ENCODE results near the gene CCDC126.
"Not testable (repeated sequence)": the region's sequence is repeated elsewhere in the genome, so short reads cannot be mapped to it uniquely, and the experiment has no call there.

Gene CCDC126, protein sequence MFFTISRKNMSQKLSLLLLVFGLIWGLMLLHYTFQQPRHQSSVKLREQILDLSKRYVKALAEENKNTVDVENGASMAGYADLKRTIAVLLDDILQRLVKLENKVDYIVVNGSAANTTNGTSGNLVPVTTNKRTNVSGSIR

DNA sequence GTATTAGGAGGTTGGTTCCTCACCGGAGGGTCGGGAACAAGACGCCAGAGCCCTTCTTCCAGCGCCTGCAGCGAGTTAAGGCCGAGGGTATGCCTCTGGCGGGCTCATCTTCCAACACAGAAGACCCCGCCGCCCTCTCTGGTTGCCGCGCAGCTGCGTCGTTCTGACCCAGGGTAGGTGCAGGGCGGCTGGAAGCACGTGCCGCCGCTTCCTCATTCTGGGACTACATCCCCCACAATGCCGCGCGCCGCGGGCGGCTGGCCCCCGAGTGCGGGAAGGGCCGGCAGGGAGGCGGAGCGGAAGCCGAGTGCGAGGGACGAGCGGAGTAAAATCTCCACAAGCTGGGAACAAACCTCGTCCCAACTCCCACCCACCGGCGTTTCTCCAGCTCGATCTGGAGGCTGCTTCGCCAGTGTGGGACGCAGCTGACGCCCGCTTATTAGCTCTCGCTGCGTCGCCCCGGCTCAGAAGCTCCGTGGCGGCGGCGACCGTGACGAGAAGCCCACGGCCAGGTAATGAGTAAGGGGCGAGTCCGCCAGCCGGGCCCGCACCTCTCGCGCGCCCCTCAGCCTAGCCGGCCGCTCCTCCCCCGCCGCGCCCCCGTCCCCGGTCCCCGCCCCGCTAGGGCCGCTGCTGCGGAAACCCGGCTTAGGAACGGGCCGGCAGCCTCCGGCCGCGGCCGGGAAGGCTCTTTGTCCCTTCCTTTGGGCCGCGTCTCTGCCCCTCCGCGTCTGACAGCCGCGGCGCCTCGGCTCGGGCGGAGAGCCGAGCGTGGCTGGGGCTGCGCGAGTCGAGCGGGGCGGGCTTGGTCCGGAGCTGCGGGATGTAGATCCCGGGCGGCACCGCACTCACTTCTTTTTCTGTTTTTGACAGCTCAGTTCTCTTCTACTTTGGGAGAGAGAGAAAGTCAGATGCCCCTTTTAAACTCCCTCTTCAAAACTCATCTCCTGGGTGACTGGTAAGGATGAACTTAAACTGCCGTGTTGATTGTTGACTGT is at the start of gene CCDC126:
TSS of gene CCDC126 (plus strand) at position 289 of the 998 bp plus-strand sequence. CDS start 13,934 bp downstream, outside the sequence.
- TF ChIP-seq JUND (IDR thresholded peaks at IDR 0.05; ENCODE audit: low read depth), result no peak
- DNase-seq (ENCODE audit: low read depth in 1 of 2, low spot score in 1 of 2), result peak; percentile 94 to 96
- in situ Hi-C loops (cut with HindIII; ENCODE audit: low pct_unique_long_range_greater_than_20kb, low sequenced_read_pairs), result no loop called here

DNA sequence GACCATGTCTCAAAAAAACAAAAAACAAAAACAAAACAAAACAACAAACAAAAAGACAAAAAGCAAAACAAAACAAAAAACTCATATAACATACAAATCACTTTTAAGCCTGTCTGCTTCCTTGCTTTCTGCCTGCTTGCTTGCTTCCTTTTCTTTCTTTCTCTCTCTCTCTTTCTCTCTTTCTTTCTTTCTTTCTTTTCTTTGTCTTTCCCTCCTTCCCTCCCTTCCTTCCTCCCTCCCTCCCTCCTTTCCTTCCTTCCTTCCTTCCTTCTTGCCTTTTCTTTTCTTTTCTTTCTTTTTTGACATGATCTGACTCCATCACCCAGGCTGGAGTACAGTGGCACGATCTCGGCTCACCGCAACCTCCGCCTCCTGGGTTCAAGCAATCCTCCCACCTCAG is 49.5 kb upstream of the CCDC126 start:
- in situ Hi-C loops (cut with HindIII; ENCODE audit: low pct_unique_long_range_greater_than_20kb, low sequenced_read_pairs), result no loop called here
- no peak for TF ChIP-seq JUND (IDR thresholded peaks at IDR 0.05; ENCODE audit: low read depth)
- DNase-seq (ENCODE audit: low read depth in 1 of 2, low spot score in 1 of 2), result no peak

DNA sequence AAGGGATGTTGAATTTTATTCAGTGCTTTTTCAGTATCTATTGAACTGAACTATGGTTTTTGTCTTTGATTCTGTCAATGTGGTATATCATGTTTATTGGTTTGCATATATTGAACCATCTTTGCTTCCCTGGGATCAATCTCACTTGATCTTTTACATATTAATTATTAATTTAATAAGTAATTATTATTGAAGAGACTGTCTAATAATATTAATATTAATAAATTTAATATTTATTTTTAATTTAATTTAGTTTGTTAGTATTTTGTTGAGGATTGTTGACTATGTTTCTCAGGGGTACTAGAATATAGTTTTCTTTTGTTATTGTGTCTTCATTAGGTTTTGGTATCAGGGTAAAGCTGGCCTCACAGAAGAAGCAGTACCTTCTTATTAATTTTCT is 38.9 kb upstream of the CCDC126 start:
- in situ Hi-C loops (cut with HindIII; ENCODE audit: low pct_unique_long_range_greater_than_20kb, low sequenced_read_pairs), result no loop called here
- DNase-seq (ENCODE audit: low read depth in 1 of 2, low spot score in 1 of 2), result no peak
- no peak for TF ChIP-seq JUND (IDR thresholded peaks at IDR 0.05; ENCODE audit: low read depth)

DNA sequence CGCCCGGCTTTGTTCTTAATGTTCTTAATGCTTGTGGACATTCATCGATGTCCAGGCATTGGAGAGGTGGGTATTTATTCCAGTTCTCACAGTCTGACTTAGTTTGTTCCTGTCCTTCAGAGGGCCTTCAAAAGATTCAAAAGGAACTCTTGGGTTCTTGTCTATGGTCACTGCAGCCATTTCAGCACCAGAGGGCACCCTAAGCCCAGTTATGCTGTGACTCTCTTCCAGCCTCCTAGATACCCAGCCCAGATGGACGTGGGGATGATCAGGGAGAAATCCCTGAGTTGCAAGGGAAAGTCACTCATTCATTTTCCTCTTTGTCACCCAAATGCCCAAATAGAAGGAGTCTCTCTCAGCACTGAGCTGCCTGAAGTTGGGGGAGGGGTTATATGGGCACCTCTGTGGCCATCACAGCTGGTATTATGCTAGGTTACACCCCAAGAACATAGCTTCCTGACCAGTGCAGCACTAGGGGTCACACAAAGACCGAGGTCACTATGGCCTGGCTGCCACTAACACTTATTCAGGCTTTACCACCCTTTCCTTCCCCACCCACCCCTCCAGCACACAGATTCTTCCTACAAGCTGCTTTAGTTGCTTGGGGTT is 26.5 kb upstream of the CCDC126 start:
- TF ChIP-seq JUND (IDR thresholded peaks at IDR 0.05; ENCODE audit: low read depth), result no peak
- in situ Hi-C loops (cut with HindIII; ENCODE audit: low pct_unique_long_range_greater_than_20kb, low sequenced_read_pairs), result no loop called here
- DNase-seq (ENCODE audit: low read depth in 1 of 2, low spot score in 1 of 2), result peak; percentile 61 to 89

DNA sequence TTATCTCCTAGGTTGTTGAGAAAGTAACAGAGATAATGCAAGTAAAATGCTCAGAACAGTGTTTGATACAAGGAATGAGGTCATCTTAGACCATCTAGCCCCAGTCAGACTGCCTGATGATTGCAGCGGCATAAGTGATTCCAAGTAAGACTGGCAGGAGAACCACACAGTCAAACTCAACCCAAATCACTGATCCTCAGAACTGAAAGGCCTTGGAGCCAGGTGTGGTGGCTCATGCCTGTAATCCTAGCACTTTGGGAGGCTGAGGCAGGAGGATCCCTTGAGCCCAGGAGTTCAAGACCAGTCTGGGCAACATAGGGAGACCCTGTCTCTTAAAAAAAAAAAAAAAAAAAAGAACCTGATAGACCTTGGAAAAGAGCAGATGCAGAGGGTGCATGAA is 15.2 kb upstream of the CCDC126 start:
- DNase-seq (ENCODE audit: low read depth in 1 of 2, low spot score in 1 of 2); in situ Hi-C loops (cut with HindIII; ENCODE audit: low pct_unique_long_range_greater_than_20kb, low sequenced_read_pairs): not testable (repeated sequence)

DNA sequence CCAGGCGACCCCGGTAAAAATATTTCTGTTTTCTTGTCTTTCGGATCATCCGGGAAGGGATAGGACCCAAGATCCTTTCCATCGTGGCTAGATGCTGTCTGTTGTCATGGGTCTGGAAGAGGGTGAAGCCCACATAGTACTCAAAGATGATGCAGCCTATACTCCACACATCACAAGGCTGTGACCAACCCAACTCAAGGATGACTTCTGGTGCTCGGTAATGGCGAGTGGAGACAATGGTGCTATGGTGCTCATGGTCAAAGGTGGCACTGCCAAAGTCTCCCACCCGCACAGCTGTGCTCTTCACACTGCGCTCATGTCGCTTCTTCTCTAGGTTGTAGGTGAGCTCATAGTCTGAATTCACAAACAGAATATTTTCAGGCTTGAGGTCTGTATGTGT is 11.9 kb upstream of the CCDC126 start:
- in situ Hi-C loops (cut with HindIII; ENCODE audit: low pct_unique_long_range_greater_than_20kb, low sequenced_read_pairs), result not testable (repeated sequence)

DNA sequence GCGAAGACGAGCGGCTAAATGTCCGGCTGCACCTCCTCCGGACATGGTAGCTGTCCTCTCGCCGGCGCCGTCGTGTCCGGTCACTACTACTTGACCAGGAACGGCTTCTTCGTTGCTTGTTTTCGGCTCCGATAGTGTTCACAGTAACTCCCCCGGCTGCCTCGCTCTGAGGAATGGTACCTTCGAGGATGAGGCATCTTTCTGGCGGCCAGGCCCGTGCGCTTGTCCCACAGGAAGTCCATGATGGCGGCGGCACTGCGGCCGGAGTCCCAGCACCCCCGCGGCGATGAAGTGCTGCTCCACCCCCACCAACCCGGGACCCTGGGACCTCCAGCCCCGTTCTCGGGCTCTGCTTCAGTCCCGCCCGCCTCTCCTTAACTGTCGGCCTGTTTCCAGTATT is 11.0 kb upstream of the CCDC126 start:
- TF ChIP-seq JUND (IDR thresholded peaks at IDR 0.05; ENCODE audit: low read depth), result no peak
- no peak for DNase-seq (ENCODE audit: low read depth in 1 of 2, low spot score in 1 of 2)
- in situ Hi-C loops (cut with HindIII; ENCODE audit: low pct_unique_long_range_greater_than_20kb, low sequenced_read_pairs), result no loop called here

More for the DNA sequence above, 11.9 kb upstream of the CCDC126 start:
- not testable (repeated sequence) for DNase-seq (ENCODE audit: low read depth in 1 of 2, low spot score in 1 of 2)

DNA sequence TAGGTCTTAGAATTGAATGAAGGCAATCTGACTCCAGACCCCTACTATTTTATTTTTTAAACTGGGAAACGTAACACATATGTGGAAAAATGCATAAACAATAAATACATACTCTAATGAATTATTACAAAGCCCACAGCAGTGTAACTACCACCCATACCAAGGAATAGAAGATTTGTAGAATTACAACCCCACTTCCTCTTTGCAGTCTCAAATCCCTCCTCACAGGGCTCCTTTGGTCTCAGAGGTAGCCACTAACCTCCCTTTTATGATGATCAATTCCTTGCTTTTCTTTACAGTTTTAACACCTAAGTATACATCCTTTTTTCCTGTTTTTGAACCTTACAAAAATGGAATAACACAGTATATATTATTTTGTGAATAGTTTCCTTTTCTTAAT is 6.7 kb upstream of the CCDC126 start:
- in situ Hi-C loops (cut with HindIII; ENCODE audit: low pct_unique_long_range_greater_than_20kb, low sequenced_read_pairs), result no loop called here

DNA sequence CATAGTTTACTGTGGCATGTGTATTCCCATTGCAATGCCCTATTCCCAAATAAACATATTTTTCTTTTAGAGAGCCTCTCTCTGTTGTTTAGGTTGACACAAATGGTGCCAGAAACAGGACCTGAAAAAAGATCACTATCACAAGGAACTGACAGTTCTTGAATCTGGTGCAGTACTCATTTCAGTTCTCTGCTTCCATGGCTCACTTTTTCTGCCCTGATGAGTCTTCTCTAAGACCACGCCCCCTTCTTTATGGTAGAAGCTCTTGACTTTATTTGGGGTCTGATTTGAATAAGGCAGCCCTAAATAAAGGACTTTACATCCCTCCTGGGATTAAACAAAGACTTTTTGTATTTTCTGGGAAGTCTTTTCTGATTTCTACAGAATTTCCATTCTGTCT is 3.5 kb upstream of the CCDC126 start:
- in situ Hi-C loops (cut with HindIII; ENCODE audit: low pct_unique_long_range_greater_than_20kb, low sequenced_read_pairs), result no loop called here
- no peak for DNase-seq (ENCODE audit: low read depth in 1 of 2, low spot score in 1 of 2)
- TF ChIP-seq JUND (IDR thresholded peaks at IDR 0.05; ENCODE audit: low read depth), result no peak

More for the DNA sequence above, 6.7 kb upstream of the CCDC126 start:
- DNase-seq (ENCODE audit: low read depth in 1 of 2, low spot score in 1 of 2), result no peak
- no peak for TF ChIP-seq JUND (IDR thresholded peaks at IDR 0.05; ENCODE audit: low read depth)

DNA sequence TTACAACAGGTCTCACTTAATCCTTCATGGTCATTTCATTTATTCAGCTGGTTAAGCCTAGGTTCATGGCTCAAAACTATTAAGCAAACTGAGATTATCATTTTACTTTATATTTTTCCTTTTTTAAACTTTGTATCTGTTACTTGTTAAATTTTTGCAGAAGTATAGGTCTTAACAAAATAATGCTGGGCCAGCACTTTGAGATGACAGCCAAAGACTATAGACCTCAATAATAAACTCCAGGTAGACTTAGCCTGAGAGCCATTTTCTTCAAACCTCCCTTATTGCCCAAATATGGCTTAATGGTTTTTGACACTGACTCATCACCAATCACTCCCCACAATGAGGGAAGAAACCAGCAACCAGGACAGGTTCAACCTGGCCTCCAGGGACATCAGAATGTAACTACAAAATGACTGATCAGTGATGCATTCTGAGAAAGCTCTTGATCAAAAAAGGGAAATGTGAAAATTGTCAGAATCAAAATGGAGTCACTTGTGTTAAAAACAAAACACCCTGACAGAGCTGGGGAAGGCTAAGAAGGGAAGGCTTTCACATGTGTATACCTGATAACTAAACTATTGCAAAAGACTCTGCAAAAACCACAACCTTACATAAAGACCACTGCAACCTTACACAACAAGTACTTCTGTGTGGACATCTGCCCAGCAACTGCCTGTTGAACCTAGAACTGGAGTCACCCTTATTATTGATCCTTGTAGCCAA is 2.1 kb upstream of the CCDC126 start:
- in situ Hi-C loops (cut with HindIII; ENCODE audit: low pct_unique_long_range_greater_than_20kb, low sequenced_read_pairs), result no loop called here
- DNase-seq (ENCODE audit: low read depth in 1 of 2, low spot score in 1 of 2), result no peak
- TF ChIP-seq JUND (IDR thresholded peaks at IDR 0.05; ENCODE audit: low read depth), result no peak

DNA sequence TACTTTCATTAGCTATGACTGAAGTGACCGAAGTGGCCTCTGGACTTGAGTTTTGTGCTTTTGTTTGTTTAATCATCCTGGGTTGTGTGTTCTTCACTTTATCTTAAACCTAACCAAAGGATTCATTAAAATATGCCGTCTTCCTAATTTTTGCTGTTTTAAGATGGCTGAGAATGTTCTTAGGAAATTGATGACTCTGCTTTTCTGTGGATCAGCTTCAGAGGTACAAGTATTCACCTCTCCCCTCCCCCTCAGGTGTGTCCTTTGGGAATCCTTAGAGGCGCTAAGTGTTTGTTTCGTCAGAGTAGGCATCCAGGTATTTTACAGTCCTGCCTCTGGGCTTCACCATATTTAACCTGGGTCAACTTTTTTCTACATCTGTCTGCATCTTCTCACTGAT is 1.1 kb downstream of the CCDC126 start:
- no peak for TF ChIP-seq JUND (IDR thresholded peaks at IDR 0.05; ENCODE audit: low read depth)
- peak in 1 of 2 experiments; percentile 44 for DNase-seq (ENCODE audit: low read depth in 1 of 2, low spot score in 1 of 2)
- in situ Hi-C loops (cut with HindIII; ENCODE audit: low pct_unique_long_range_greater_than_20kb, low sequenced_read_pairs), result no loop called here

DNA sequence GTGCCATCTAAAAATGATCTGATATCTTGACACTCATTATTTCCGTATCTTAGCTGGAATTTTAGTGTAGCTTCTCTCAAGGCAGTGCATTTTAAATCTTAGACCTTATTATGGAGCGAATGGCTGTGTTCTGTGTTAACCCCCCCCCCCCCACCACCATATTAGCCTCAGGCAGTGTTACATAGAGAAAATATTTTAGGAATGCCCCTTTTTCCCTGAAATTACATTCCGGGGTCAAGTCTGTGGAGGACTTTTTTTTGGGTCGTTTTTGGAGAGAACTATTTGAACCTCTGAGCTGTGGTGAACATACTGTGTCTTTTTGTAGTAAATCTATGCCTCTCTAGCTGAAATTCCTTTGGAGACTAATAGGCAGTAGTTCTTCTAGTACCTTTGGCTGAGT is 3.1 kb downstream of the CCDC126 start:
- in situ Hi-C loops (cut with HindIII; ENCODE audit: low pct_unique_long_range_greater_than_20kb, low sequenced_read_pairs), result no loop called here

More for the DNA sequence above, 3.1 kb downstream of the CCDC126 start:
- no peak for TF ChIP-seq JUND (IDR thresholded peaks at IDR 0.05; ENCODE audit: low read depth)
- no peak for DNase-seq (ENCODE audit: low read depth in 1 of 2, low spot score in 1 of 2)
